Activated naive CD4-positive, alpha-beta T cell (primary cell): ENCODE data around the gene SC5D.
A peak's percentile ranks its signal among the peaks of the same experiment; 100 is the strongest.

Source experiments
- DNase-seq, 4 experiments: peaks; one replicate each; lab custom pipeline; 2025; lab: John Stamatoyannopoulos, UW

Gene SC5D, protein sequence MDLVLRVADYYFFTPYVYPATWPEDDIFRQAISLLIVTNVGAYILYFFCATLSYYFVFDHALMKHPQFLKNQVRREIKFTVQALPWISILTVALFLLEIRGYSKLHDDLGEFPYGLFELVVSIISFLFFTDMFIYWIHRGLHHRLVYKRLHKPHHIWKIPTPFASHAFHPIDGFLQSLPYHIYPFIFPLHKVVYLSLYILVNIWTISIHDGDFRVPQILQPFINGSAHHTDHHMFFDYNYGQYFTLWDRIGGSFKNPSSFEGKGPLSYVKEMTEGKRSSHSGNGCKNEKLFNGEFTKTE

DNA sequence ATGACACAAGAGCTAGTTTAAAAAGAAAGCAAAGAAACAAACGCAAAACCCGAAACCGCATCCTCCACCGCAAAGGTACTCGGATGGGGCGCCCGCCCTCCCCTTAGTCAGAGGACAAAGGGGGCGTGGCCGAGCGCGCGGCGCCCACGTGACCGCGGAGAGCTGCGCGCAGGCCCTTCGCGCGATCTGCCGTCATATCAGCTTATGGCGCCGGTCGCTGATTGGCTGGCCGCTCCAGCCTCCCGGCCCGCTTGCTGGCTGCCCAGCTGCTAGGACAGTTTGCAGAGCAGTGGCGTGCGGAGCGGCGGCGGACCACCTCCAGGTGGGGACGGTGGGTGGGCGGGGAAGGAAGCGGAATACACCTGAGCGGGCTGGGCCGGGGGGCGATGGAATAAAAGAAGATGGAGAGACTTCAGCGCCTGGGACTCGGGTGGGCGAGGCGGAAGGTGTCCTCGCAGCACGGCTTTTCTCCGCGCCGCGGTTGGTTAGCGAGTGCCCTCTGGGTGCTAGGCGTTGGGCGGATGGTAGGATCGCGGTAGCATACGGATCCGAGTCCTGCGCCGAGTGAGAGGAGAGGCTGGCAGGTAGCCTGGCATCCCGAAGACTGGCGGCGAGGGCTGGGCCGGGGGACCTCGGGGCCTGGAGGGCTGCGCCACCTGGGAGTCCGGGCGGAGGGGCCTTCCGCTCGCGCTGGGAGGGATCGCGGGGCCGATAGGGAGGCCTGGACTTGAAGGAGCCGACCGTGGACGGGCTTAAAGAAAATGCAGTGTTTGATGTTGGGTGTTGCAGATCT, at the start of gene SC5D:
Gene SC5D, plus strand, starts transcription at position 277 of the 793 bp plus-strand sequence. CDS start 10,605 bp downstream, outside the sequence.
- peak; percentile 70 to 91 (median 83) for DNase-seq

DNA sequence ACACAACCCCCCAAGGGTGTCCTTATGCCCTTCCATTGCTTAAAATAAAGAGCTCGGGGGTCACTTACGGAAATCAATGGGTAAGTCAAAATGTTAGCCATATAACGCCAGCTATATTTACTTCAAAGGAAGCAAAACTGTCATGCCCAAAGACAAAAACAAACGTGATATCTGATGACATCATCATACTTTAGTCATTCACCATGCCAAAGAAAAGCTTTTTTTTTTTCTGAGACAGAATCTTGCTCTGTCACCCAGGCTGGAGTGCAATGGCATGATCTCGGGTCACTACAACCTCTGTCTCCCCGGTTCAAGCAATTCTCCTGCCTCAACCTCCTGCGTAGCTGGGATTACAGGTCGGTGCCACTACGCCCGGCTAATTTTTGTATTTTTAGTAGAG, 47.7 kb upstream of the SC5D start:
- DNase-seq, result no peak

DNA sequence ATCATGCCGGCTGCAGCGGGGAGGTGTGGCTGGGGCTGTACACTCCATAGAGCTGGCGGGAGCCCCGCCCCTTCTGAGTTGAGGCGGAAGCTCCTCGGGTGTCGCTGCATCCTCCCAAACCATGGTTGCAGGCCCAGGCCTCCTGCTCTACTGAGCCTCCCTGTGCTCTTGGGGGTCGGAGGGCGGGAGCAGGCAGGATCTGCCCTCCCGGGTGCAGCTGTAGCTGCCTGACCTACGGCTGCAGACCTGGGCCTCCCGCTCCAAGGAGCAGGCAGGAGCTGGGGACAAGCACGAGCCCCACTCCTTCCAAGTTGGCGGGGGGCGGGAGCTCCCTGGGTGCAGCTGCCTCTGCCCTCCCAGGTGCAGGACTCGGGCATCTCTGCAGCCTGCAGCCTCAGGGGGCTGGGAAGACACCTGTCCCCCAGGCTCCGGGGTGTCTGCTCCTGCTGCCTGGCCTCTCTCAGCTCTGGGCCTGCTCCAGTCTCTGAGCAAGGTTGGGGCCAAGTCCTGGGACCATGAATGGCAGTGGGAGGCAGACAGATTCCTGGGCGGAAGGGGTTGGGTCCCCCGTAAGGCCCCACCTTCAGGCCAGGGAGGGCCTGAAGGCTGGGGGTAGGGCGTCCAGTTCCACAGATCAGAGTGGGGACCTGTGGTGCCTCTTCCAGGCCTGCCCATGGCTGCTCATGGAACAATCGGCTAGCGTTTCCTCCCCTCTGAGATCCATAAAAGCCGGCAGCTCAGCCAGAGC, 46.4 kb upstream of the SC5D start:
- DNase-seq, result no peak

DNA sequence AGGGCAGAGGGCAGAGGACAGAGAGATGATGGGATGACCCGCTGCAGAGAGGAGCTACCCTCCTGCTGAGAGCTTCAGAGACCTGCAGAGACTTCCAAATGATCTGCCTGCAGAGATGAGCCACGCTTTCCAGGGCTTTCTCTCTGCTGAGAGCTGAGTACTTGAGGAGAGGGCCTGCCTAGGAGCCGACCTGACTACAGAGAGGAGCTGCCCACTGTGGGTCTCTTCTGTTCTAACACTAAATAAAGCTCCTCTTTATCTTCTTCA, 45.9 kb upstream of the SC5D start:
- no peak for DNase-seq

DNA sequence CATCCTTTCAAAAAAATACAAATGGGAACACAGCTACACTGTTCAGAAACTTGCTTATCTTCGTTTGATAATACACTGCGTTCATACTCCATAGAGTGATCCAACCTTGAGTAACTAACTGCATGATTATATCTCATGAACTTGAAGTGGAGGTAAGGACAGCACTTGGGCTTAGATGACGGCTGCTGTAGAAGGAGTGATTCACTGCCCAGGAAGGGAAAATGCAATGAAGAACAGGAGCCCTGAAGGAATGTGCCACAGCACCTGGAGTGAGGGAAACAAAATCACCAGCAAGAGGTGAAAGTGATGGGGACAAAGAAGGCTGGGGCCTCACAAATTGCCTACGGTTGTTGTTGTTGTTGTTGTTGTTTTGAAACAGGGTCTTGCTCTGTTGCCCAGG, 44.1 kb upstream of the SC5D start:
- no peak for DNase-seq

DNA sequence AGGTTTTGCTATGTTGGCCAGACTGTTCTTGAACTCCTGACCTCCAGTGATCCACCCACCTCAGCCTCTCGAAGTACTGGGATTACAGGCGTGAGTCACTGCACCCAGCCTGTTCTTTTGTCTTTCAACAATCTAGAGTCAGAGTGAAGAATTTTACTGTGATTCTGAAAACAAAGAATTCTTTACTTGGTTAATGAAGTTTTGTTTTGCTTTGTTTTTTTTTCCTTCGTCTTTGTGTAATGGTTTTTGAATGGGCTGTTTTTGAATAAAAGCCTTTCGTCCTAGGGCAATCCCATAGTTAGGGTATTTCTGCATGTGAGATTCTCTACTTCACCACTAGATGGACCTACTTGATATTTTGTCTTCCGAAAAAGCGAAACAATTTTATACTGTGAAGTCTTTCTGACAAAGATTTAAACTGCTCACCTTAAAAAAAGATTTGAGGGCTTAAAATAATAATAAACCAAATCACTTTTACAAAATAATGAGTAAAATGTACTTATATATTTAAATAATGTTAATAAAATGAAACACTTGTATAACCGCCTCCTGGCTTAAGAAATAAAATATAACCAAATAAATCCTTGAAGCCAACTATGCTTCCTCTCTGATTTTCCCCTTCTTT, 43.4 kb upstream of the SC5D start:
- DNase-seq, result no peak

DNA sequence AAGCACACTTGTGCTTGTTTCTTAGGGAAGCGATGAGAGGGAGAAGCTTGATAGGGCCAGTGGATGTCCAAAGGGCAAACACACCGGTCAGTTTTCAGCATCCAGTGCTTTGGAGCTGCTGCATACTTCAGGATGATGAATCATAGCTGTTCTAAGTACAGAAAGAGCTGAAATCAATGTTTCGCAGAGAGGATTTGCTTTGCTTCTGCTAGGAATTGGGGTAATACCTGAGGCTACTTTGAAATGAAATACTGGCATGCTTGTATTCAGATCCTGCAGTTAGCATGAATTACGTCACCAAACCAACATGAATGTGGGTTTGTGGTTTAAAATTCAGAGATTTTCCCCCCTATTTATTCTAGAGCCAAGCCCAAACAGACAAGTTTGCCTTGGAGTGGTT, 41.7 kb upstream of the SC5D start:
- DNase-seq, result no peak

DNA sequence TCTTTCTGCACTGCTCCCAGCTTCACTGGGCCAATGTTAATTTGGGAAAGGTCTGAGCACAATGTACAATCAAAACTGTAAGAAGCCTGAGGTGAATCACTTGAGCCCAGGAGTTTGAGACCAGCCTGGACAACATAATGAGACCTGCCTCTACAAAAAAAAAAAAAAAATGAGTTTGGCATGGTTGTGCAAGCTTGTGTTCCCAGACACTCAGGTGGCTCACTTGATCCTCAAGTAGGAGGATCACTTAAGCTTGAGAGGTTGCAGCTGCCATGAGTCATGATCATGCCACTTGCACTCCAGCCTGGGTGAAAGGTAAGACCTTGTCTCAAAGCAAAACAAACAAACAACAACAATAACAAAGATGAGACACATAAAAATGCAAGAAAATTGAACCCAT, 38.6 kb upstream of the SC5D start:
- no peak for DNase-seq

DNA sequence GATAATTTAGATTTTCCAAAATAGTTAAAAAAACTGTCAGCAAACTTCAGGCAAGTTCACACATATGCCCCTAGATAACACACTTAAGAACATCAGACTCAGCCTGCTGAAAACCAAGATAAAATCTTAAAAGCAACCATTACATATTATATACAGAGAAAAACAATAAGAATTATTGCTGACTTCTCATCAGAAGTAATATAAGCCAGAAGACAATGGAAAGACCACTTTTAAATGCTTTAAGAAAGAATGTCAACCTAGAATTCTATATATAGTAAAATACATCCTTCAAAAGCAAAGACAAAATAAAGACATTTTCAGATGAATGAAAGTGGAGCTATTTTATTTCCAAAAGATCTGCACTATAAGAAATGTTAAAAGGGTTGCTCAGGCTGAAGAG, 37.8 kb upstream of the SC5D start:
- DNase-seq, result no peak

DNA sequence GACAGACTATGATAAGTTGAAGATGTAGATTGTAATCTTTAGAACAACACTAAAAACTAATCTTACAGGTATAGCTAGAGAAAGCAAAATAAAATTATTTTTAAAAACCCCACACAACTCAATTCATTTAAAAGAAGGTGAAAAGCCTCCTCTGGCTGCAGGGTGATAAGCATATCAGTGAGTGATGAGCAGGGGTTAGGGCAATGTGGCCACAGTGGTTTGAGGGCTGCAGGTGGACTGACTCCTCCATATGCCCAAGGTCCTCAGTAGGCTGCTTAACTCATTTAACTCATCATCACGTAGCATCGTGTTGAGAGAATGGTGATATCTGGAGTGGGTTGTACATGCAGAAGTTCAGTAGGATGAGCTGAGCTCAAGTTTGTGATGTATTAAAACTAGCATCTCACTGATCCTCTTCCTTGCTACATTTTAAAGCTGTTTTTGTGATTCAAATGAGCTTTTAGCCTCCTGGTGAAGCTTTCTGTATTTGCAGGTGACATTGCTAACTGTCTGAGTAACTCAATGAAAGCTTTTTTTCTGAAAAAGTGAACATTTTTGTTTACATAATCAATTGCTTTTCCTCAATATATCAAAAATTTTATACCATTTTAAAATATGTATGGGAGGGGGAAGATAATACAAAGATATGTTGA, 37.0 kb upstream of the SC5D start:
- DNase-seq, result no peak

DNA sequence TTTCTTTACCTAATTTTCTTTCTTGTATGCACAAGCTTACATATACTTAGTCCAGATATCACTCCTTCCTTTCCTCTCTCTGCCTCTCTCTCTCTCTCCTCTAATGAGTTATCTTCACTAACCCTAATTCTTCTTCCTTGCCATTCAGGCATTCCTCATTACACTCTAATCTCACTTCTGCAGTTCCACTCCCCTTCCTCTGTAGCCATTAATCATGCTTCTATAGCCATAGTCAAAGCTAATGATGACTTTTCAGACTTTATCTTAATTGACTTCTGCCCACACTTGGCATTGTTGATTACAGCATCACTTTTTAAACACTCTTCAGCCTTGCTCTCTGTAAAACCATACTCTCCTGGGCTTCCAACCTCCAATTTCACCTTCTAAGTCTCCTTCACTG, 35.3 kb upstream of the SC5D start:
- DNase-seq, result no peak

DNA sequence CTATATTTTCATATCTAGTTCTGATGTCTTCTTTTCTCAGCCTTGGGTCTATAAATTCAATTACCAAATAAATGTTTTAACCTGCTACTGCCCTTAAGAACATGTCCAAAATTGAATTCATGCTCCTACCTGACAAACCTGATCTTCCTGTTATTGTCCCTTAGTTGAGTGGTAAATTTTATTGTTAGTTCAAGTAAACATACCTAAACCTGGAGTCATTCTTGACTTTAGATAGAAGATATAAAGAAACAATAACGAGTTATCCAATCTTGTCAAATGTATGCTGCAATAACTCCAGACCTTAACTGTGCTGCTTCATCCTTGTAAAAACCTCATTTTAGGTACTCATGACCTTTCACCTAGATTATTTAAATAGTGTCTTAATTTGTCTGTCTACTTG, 34.6 kb upstream of the SC5D start:
- DNase-seq, result no peak

DNA sequence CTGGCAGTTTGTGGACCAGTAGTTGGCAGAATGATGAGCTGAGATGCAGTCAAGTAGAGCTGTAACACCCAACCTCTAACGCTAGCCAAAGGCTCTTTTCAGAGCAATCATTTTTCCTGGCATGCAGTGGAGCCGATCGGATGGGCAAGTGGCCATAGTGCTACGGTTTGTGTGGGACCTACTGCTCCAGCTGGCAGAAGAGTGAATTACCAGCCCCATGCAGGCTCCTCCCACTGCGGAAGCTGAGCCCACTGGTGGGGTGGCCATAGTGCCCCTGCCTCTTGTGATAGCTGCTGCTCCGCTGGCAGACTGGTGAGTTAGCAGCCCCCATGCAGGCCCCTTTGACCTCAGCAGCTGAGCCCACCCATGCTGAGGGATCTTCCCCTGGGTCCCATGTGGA, 27.0 kb upstream of the SC5D start:
- no peak for DNase-seq

DNA sequence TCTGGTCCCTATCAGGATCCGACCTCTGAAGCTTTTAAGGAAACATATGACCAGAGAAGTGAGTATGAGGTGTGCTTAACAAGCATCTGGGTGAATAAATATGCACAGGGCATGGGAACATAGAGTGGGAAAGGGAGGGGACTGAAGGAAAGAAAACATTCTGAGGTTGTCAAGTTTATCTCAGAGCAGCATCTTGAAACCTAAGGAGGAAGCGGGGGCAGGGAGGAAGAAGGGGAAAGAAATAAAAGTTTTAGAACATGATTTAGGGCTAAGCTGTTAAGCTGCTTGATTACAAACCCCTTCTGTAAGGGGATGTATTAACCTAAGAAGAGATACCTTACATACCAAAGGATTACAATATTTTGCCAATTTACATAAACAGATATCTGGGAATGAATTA, 24.0 kb upstream of the SC5D start:
- no peak for DNase-seq

DNA sequence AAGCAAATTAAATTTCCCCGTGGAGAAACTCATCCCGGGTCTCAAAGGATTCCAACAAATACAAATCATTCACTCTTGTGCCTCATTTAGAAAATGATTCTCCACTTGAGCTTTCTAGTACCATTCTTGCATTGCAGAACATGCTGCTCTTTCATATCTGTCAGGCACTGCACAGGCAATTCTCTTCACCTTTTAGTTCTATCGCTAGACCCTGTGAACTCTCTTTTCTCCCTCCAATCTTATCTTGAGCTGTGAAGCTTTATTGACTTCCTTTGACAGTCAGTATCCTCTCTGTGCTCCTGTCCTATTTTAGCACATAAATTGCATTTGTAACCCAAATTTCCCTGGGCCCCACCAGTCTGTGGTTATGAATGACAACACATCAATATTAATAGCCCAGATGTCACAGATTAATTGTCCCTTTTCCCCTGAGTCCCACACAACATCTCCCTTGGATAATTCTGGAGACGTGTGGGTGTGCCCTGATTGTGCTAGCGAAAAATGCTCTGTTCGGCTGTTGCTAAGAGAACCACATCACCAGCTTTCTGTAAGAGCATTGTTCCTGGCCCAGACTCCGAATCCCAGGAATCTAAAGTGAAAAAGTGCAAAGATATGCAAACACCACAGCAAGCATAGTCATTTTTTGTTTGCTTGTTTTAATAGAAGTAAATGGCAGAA, 22.4 kb upstream of the SC5D start:
- no peak for DNase-seq

DNA sequence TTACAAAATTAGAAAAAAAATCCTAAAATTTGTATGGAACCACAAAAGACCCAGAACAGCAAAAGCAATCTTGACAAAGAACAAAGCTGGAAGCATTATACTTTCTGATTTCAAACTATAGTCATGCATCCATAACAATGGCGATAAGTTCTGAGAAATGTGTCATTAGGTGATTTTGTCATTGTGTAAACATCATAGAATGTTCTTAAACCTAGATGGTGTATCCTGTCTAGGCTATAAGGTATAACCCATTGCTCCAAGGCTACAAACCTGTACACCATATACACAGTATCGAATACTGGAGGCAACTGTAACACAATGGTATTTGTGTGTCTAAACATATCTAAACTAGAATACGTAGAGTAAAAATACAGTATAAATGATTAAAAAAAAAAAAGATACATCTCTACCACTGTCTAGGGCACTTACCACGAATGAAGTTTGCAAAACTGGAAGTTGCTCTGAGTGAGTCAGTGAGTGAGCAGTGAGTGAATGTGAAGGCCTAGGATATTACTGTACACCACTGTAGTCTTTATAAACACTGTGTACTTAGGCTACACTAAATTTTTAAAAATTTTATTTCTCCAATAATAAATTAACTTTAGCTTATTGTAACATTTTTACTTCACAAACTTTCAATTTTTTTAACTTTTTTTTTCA, 18.1 kb upstream of the SC5D start:
- no peak for DNase-seq

DNA sequence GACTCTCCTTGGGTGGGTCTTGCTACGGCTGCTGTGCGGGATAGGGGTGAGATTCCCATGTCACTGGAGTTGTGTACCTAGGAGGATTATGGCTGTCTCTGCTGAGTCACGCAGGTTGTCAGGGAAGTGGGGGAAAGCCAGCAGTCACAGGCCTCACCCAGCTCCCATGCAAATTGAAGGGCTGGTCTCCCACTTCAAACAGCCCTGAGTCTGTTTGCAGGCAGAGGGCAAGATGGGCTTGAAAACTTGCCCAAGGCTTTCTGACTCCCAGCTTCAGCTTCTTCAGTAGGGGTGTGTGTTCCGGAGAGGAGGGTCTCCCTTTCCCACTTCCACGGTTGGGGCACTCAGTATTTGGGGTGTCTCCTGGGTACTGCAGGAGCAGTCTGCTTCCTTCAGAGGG, 10.9 kb upstream of the SC5D start:
- no peak for DNase-seq

DNA sequence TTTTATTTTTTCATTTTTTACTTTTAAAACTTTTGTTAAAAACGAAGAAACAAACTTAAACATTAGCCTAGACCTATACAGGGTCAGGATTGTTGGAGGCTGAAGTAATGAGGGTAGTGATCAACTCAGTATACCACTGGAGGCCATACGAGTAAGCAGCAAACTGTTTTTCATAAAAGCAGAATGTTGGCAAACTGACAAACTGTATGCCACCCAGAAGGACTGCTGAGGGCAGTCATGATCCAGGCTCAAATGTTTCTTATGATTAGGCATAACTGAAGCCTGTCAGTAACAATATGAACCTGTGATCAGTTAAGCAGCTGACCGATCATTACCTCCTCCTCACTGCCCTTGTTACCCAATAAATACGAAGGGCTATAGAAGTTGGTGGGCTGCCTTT, 10.2 kb upstream of the SC5D start:
- DNase-seq, result no peak

DNA sequence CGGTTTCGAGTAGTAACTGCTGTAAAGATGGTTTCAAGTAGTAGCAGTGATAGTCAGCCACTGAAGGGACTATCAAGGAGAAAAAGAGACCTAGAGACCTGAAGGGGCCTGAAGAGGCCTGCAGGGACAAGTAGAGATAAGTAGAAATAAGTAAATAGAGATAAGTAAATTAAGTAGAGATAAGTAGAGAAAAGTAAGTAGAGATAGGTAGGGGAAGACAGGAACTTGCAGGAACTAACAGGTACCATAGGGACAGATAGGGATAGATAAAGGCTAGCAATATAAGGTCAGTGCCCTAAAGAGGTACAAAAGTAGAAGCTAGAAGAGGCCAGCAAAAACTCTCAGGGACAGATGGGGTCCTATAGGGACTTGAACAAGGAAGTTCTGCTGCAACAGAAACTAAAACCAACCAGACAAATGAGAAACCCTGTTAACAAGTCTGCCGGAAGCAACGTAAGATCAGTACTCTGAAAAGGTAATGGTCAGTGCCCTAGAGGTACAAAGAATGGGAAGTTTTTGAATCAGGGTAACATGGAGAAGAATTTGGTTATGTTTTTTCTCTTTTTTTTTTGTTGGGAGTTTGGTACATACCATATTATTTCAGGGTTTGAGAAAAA, 9.6 kb upstream of the SC5D start:
- no peak for DNase-seq

DNA sequence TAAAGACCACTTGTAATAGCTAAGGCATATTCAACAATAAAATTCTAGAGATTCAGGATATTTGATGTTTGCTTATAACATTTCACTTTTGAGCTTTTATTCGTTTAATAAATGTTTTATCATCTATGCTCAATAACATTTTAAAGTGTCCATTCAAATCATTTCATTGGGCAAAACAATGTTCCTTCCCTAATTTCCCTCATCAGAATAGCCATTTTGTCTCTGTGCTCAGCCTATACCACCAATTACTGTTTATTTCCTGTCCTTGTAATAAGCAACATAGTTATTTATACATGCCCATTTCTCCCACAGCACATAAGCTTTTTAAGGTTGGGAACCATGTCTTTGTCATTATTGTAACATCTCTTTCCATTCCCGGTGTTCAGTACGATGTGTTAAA, 1.3 kb upstream of the SC5D start:
- DNase-seq, result no peak
